Ectodermal cell (in vitro differentiated cells): Measurements from ENCODE around the gene FANK1.

Source experiments
- H3K27ac ChIP-seq: 2 replicates; pipeline ENCODE4 v1.7.0; 2013; ENCODE audit warnings: mild to moderate bottlenecking, low read depth, low read length; ENCODE audit not compliant: insufficient read depth, poor library complexity, severe bottlenecking
- H3K27me3 ChIP-seq: 2 replicates; pipeline ENCODE4 v1.7.0; 2013; ENCODE audit warnings: mild to moderate bottlenecking, low read length; ENCODE audit not compliant: insufficient read depth, control insufficient read depth, poor library complexity, severe bottlenecking
- H3K36me3 ChIP-seq: one replicate; pipeline ENCODE4 v1.7.0; 2013; ENCODE audit warnings: low read length; ENCODE audit not compliant: control insufficient read depth, insufficient read depth
- H3K4me1 ChIP-seq: one replicate; pipeline ENCODE4 v1.7.0; 2013; ENCODE audit warnings: low read length; ENCODE audit not compliant: control insufficient read depth, insufficient read depth
- H3K4me3 ChIP-seq: 2 replicates; pipeline ENCODE4 v1.7.0; 2013; ENCODE audit warnings: low read depth, low read length, control low read depth; ENCODE audit not compliant: insufficient read depth
- H3K9me3 ChIP-seq: 2 replicates; pipeline ENCODE4 v1.7.0; 2013; ENCODE audit warnings: mild to moderate bottlenecking, low read length, moderate library complexity; ENCODE audit not compliant: control insufficient read depth
- WGBS, 2 experiments: methylation state at CpG; one replicate each; pipeline ENCODE4 v1.1.7; 2013; ENCODE audit warnings: missing lambda C conversion rate in 2 of 2; 5-methylcytosine and 5-hydroxymethylcytosine counted together

Gene FANK1

GRCh38 chr10:125928928-125929585, 32.7 kb downstream of the FANK1 start:
- 91 to 92% methylated on average over 7 of the region's 7 CpGs for WGBS, 2 experiments

GRCh38 chr10:125929618-125930017, 33.3 kb downstream of the FANK1 start:
- Histone ChIP-seq H3K9me3 (no peaks in the 10 kb centered on the region), H3K27me3 (no peaks in the 10 kb centered on the region), H3K27ac (no peak overlapping the region), H3K4me3 (no peak overlapping the region), H3K36me3 (no peaks in the 10 kb centered on the region), H3K4me1 (no peaks in the 10 kb centered on the region)
- 96% methylated on average over 4 of the region's 4 CpGs for WGBS, 2 experiments

More at GRCh38 chr10:125928928-125929585, 32.7 kb downstream of the FANK1 start:
- H3K27ac ChIP-seq, result no peak overlapping the region
- no peaks in the 10 kb centered on the region for H3K4me1 ChIP-seq
- H3K4me3 ChIP-seq, result no peak overlapping the region
- H3K9me3 ChIP-seq, result no peaks in the 10 kb centered on the region
- H3K27me3 ChIP-seq, result no peaks in the 10 kb centered on the region
- no peaks in the 10 kb centered on the region for H3K36me3 ChIP-seq

GRCh38 chr10:125933693-125934092, 37.3 kb downstream of the FANK1 start:
- Histone ChIP-seq H3K9me3 (no peaks in the 10 kb centered on the region), H3K36me3 (no peaks in the 10 kb centered on the region), H3K27me3 (no peaks in the 10 kb centered on the region), H3K4me3 (no peak overlapping the region), H3K27ac (no peak overlapping the region), H3K4me1 (no peaks in the 10 kb centered on the region)
- 85 to 97% methylated on average over 2 to 4 of the region's 4 CpGs for WGBS, 2 experiments

GRCh38 chr10:125936331-125936730, 40.0 kb downstream of the FANK1 start:
- 88 to 100% methylated on average over 1 of the region's 2 CpGs for WGBS, 2 experiments
- Histone ChIP-seq H3K27ac (no peak overlapping the region), H3K36me3 (no peaks in the 10 kb centered on the region)

GRCh38 chr10:125940515-125940914, 44.2 kb downstream of the FANK1 start:
- WGBS, 2 experiments, result 86 to 91% methylated on average over 13 of the region's 13 CpGs

More at GRCh38 chr10:125936331-125936730, 40.0 kb downstream of the FANK1 start:
- Histone ChIP-seq H3K9me3 (no peaks in the 10 kb centered on the region), H3K4me1 (no peaks in the 10 kb centered on the region), H3K4me3 (no peak overlapping the region), H3K27me3 (no peaks in the 10 kb centered on the region)

GRCh38 chr10:125951290-125951689, 54.9 kb downstream of the FANK1 start:
- H3K4me3 ChIP-seq, result no peak overlapping the region
- no peaks in the 10 kb centered on the region for H3K4me1 ChIP-seq
- H3K9me3 ChIP-seq, result no peaks in the 10 kb centered on the region
- H3K27me3 ChIP-seq, result no peaks in the 10 kb centered on the region
- WGBS, 2 experiments, result 83 to 88% methylated on average over 1 of the region's 1 CpG
- no peak overlapping the region for H3K27ac ChIP-seq
- peaks cover 4% of the 10 kb centered on the region for H3K36me3 ChIP-seq

More at GRCh38 chr10:125940515-125940914, 44.2 kb downstream of the FANK1 start:
- Histone ChIP-seq H3K4me1 (no peaks in the 10 kb centered on the region), H3K36me3 (no peaks in the 10 kb centered on the region), H3K4me3 (no peak overlapping the region), H3K9me3 (no peaks in the 10 kb centered on the region), H3K27me3 (no peaks in the 10 kb centered on the region), H3K27ac (no peak overlapping the region)

- H3K36me3 ChIP-seq, result peaks cover 4% of the 10 kb centered on the region
- no peak overlapping the region for H3K4me3 ChIP-seq
- WGBS, 2 experiments, result 94% methylated on average over 9 of the region's 9 CpGs
- H3K27me3 ChIP-seq, result no peaks in the 10 kb centered on the region
- no peaks in the 10 kb centered on the region for H3K9me3 ChIP-seq
- no peaks in the 10 kb centered on the region for H3K4me1 ChIP-seq
- no peak overlapping the region for H3K27ac ChIP-seq
These were observed 57.5 kb downstream of the FANK1 start for GRCh38 chr10:125953778-125954385.

GRCh38 chr10:125955766-125956165, 59.4 kb downstream of the FANK1 start:
- H3K27ac ChIP-seq, result no peak overlapping the region
- no peaks in the 10 kb centered on the region for H3K9me3 ChIP-seq
- H3K27me3 ChIP-seq, result no peaks in the 10 kb centered on the region
- peaks cover 4% of the 10 kb centered on the region for H3K36me3 ChIP-seq
- 97 to 100% methylated on average over 2 of the region's 3 CpGs for WGBS, 2 experiments
- no peak overlapping the region for H3K4me3 ChIP-seq
- no peaks in the 10 kb centered on the region for H3K4me1 ChIP-seq

GRCh38 chr10:125961743-125962142, 65.4 kb downstream of the FANK1 start:
- no peak overlapping the region for H3K4me3 ChIP-seq
- no peaks in the 10 kb centered on the region for H3K36me3 ChIP-seq
- H3K27me3 ChIP-seq, result no peaks in the 10 kb centered on the region
- 81 to 83% methylated on average over 1 of the region's 1 CpG for WGBS, 2 experiments
- no peaks in the 10 kb centered on the region for H3K4me1 ChIP-seq
- no peak overlapping the region for H3K27ac ChIP-seq
- no peaks in the 10 kb centered on the region for H3K9me3 ChIP-seq

GRCh38 chr10:125962200-125962599, 65.8 kb downstream of the FANK1 start:
- Histone ChIP-seq H3K4me3 (no peak overlapping the region), H3K4me1 (no peaks in the 10 kb centered on the region), H3K27ac (no peak overlapping the region), H3K9me3 (no peaks in the 10 kb centered on the region), H3K36me3 (no peaks in the 10 kb centered on the region), H3K27me3 (no peaks in the 10 kb centered on the region)
- 94 to 95% methylated on average over 2 of the region's 3 CpGs for WGBS, 2 experiments
